Left cardiac atrium (tissue), 4 donors: ENCODE results near the gene CORO6. TPM values are rescaled to one million over a fixed set of nuclear protein-coding genes. Genes with fewer than 3 reads are reported as not detected.

Experiments
- ATAC-seq, 2 donors: fragments of 200-7000 bp; cut with Tn5 transposase; one replicate each; pipeline ENCODE4 v1.9.1; 2020; ENCODE audit warnings: mild to moderate bottlenecking in 2 of 2, moderate library complexity in 2 of 2
- DNase-seq: peaks from one replicate; pipeline ENCODE4 v3.0.0-alpha.2; 2020
- intact Hi-C, 2 donors: fragments of 100-400 bp; cut with DNase I; formaldehyde crosslinking; loops; one replicate each; pipeline versions ENCODE4 v1.14.1 to v1.15.1; 2022 to 2023
- total RNA-seq, 2 donors: library from RNA; stranded (reverse); fragmentation: NEBNext Ultra II Directional; extraction: Animal tissue kit (Norgen Biotek cat#: 25700); gene quantifications; one replicate each; pipeline ENCODE4 v1.2.1, GENCODE V29; 2021
- donor health status: DM: no; HTN: yes; CAD: no.
- donor health status: DM: no; HTN: yes; CAD: no; lungs with severe emphysema.
- donor health status: DM: yes; HTN: yes; CAD: no.
- donor health status: Dilated cardiomyopathy.

Gene CORO6
- total RNA-seq, 2 donors from 2014 or later = 67.0 to 82.1 TPM

DNA sequence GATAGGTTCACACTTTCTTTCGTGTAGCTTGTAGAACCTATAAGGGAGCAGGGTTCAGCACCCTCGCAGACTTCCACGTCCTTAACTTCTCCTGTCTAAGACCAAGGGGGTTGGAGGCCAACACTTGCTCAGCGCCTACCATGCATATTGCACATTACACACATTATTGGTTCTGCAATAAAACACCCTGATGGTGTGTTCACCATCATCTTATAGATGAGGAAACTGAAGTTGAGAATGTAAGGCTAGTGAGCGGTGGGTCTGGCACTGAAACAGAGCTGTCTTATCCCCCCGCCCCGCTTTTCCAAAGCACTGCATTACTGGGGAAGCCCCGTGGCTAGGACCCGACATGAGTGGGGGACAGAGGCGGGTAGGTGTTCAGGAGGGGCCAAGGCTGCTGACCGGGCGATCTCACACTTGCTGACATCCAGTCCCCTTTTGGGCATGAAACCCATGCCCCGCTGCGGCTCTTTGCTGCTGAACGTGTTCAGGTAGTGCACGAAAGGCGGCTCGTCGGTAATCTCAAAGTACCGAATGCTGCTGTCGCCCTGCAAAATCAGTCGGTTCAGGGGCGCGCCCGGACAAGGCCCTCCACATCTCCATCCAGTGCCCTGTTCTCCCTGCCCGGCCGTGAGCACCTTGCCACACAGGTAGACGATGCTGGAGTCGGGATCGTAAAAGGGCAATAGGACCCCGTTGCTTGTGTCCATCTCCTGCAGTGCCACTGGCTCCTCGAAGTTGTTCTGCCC is 6.2 kb downstream of the CORO6 start:
- ATAC-seq (no peak), DNase-seq (no peak)
- intact Hi-C loops = loop anchor here in 1 of 2 donors (10.0 kb wide), 1 partner anchor 308 kb away; no protein-coding TSS in a partner anchor

DNA sequence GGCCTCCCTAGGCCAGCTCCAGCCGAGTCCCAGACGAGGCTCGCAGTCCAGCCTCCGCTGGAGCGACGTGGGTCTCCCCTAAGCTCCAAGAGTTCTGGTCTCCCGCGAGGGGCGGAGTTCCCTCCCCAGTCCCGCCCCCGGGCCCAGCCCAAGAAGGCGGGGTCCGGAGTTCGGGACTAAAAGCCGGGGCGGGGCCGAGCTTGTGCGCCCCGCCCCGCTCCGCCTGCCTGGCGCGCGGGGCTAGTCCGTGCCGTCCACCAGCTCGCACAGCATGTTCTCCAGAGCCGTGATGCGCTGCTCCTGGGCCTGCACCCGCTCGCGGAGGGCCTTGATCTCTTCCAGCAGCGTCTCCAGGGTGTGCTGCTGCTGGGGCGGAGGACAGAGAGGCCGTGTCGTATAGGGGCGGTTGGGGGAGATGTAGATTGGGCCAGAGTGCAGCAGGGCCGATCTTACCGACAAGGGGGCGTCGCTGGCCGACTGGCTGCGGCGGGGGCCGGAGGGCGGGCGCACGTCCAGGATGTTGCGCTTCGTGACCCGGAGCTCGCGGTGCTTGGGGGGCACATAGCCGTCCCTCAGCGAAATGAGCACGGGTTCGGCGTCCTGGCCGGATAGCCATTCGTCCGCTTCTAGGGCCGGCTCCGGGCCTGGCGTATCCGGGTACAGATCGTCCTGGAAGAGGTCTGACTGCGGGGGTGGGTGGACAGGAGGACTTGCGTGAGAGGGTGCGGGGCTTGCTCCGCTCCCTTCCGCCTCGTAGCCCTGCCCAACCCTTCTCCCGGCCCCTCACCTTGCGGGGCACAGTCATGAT is 7.0 kb downstream of the CORO6 start:
- ATAC-seq (peak; percentile 64 to 68), DNase-seq (peak; percentile 86)
- intact Hi-C loops = loop anchor here in 1 of 2 donors (10.0 kb wide), 1 partner anchor 309 kb away; no protein-coding TSS in a partner anchor

DNA sequence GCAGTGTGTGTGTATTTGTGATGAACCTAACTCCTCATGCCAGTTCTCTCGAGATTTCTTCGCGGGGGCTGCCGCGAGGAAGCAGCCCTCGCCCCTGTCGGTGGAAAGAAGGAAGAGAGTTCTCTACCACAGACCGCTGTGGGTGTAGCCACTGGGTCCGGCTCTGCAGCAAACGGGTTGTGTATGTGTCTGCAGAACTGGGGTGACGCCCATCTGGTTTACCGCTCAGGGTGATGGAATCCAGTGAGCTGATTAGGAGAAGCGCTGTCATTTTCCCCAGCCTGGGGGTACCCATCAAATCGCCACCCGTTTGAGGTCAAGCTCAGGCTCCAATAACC is 7.7 kb downstream of the CORO6 start:
- DNase-seq (peak; percentile 49), ATAC-seq (no peak)
- intact Hi-C loops = loop anchor here in 1 of 2 donors (10.0 kb wide), 1 partner anchor 310 kb away; no protein-coding TSS in a partner anchor

DNA sequence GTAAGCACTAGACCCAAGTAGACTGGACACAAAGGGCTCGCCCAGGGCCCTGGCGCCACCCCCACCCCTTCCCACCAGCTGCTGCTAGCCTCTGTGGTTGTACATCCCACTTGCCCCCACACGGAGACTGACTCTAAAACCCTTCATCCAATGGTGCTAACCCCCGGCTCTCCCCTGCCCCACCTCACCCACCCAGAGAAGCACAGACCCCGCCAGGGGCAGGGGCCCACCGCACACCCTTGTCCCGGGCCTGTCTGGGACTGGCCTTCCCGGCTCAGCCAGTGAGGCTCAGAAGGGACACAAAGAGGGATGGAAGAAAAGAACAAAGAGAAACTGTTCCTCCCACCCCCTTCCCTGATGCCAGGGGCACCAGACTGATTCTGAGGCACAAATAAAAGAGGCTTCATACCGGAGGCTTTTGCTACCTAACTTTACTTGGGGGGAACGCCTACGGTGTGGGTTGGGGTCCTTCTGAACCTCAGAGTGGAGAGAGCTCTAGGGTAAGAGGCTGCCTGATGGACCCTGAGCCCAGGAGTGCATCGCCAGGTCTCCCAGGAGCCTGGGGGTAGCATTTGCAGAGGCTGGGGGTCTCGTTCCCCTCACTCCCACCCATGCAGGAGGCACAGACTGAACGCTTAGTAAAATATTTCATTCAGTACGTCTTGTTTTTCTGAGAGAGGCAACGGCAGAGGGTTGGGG is 8.2 kb downstream of the CORO6 start:
- intact Hi-C loops = loop anchor here in 1 of 2 donors (10.0 kb wide), 1 partner anchor 310 kb away; no protein-coding TSS in a partner anchor
- ATAC-seq (no peak), DNase-seq (no peak)

DNA sequence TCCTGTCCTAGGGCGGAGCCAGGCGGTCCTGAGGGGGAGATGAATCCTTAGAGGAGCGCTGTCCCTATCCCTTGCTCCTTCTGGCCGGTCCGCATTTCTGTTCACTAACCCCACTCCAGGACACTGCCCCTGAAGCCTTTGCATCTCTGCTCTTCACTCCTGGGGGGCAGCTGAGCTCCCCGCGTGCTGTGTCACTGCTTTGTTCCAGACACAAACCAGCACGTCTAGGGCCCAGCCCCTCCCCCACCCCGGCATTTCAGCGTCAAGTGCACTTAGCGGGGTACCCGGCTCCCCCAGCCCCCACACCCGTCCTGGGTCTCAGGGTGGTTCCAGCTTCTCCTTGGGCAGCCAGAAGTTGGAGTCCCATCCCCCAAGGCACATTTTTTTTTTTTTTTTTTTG is 8.9 kb downstream of the CORO6 start:
- intact Hi-C loops = loop anchor here in 1 of 2 donors (10.0 kb wide), 1 partner anchor 311 kb away; no protein-coding TSS in a partner anchor
- DNase-seq (no peak), ATAC-seq (no peak)

DNA sequence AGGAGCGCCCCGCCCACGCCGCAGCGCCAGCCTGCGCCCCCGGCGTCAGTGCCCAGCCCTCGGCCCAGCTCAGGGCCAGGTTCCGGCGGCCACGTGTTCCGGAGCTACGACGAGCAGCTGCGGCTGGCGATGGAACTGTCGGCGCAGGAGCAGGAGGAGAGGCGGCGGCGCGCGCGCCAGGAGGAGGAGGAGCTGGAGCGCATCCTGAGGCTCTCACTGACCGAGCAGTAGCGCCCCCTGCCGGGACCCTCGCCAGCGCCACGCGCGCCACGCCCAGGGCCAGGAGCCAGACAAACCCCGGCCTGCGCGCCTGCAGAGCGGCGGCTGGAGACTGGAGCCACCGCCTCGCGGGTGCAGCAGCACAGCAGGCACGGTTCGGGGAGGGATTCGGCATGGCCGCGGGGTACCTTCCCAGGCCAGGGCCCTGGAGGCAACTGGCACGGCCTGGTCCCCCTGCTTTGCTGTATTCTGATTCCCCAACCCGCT is 9.3 kb downstream of the CORO6 start:
- intact Hi-C loops = loop anchor here in 1 of 2 donors (10.0 kb wide), 1 partner anchor 311 kb away; no protein-coding TSS in a partner anchor
- ATAC-seq (peak; percentile 66 to 70), DNase-seq (peak; percentile 96)

DNA sequence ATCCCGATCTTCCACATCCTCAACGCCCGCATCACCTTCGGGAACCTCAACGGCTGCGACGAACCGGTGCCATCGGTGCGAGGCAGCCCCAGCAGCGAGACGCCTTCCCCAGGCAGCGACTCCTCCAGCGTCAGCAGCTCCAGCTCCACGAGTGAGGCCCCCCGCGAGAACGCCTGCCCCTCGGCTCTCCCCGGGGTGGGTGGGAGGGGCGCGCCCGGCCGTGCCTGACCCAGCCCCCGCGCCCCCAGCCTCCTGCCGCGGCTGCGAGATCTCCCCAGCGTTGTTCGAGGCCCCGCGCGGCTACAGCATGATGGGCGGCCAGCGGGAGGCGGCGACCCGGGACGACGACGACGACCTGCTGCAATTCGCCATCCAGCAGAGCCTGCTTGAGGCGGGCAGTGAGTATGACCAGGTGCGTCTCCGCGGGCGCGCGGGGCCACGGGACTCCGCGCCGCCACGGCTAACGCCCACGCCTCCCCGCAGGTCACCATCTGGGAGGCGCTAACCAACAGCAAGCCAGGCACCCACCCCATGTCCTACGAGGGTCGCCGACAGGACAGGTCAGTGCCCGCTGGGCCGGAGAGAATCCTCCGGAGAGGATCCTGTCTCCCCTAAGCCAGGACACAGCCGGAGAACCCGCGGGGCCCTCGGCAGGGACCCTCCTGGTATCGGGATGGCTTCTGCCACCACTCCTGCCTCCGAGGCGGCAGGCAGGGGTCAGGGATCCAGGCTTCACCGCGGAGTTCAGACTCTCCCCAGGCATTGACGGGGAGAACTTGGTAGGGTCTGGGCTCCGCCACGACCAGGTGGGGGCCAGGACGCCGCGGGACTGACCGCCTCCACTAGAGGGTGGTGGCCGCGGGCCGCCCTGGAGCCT is 10.1 kb downstream of the CORO6 start:
- DNase-seq = no peak
- peak in 1 of 2 donors; percentile 7 for ATAC-seq
- intact Hi-C loops = loop anchor here in 1 of 2 donors (10.0 kb wide), 1 partner anchor 312 kb away; no protein-coding TSS in a partner anchor

DNA sequence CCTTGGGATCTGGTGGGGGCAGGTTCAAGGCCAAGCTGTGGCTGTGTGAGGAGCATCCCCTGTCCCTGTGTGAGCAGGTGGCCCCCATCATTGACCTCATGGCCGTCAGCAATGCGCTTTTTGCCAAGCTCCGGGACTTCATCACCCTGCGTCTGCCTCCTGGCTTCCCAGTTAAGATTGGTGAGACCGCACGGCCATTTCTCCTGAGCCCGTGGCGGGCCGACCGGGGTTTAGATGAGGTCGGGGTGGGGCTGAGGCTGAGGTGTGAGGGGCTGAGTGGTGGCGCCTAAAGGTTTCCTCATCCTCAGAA is 10.7 kb downstream of the CORO6 start:
- ATAC-seq = no peak
- no peak for DNase-seq
- intact Hi-C loops = loop anchor here in 1 of 2 donors (10.0 kb wide), 1 partner anchor 313 kb away; no protein-coding TSS in a partner anchor

DNA sequence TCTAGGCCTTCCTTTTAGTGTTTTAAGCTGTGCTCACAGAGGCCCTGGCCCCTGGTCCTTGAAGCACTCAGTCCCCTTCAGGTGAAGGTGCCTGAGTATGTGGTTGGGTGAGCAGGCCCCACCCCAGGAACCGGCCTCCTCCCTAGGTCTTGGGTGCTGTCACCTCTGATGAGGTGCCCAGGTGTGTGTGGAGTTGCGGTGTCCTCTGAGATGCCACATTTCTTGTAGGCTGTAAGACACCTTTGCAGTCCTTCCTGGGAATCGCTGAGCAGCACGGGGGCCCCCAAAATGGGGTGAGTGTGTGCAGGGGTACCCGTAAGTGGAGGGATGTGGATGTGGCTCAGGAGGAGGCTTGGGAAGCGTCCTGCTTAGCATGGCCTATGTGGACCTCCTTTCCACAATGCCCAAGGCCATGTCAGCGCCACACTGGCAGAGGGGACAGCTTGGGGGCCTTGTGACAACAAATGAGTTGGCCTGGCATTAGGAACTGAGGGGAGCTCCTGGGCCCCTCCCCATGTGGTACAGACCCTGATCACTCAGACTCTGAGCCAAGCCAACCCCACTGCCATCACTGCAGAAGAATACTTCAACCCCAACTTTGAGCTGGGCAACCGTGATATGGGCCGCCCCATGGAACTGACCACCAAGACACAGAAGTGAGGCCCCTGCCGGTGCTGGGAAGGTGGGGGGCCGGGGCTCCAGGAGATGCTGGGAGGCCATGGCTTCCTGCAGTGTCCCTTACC is 11.2 kb downstream of the CORO6 start:
- no peak for DNase-seq
- no peak for ATAC-seq
- intact Hi-C loops = loop anchor here in 1 of 2 donors (10.0 kb wide), 1 partner anchor 313 kb away; no protein-coding TSS in a partner anchor

DNA sequence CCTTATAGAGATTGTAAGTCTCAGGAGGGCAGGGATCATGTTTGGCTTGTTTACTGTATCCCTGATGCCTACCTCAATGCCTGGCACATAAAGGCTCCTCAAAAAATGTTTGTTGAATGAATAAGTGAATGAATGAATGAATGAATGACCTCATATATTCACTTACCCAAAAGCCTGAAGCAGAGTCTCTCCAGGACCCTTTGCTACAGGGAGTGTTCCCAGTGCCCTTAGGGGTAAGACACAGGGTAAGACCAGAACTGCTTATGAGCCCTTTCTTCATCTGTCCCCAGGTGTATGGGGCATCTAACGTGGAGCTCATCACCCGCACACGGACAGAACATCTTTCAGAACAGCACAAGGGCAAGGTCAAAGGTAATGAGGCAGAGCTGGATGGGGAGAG is 12.3 kb downstream of the CORO6 start:
- DNase-seq (no peak), ATAC-seq (no peak)
- intact Hi-C loops = loop anchor here in 1 of 2 donors (10.0 kb wide), 1 partner anchor 314 kb away; no protein-coding TSS in a partner anchor

DNA sequence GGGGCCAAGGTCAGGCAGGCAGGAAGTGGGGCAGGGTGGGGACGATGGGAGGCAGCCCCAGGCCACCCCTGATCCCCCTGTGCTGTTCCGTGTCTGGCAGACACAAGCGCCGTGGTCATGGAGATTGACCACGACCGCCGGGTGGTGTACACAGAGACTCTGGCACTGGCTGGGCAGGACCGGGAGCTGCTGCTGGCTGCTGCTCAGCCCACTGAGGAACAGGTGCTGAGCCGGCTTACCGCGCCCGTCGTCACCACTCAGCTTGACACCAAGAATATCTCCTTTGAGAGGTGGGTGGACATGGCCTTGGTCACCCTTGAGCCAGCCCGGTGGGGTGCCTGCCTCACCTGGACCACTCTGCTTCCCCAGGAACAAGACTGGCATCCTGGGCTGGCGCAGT is 13.7 kb downstream of the CORO6 start:
- ATAC-seq = no peak
- DNase-seq = no peak
- intact Hi-C loops = no loop called here

DNA sequence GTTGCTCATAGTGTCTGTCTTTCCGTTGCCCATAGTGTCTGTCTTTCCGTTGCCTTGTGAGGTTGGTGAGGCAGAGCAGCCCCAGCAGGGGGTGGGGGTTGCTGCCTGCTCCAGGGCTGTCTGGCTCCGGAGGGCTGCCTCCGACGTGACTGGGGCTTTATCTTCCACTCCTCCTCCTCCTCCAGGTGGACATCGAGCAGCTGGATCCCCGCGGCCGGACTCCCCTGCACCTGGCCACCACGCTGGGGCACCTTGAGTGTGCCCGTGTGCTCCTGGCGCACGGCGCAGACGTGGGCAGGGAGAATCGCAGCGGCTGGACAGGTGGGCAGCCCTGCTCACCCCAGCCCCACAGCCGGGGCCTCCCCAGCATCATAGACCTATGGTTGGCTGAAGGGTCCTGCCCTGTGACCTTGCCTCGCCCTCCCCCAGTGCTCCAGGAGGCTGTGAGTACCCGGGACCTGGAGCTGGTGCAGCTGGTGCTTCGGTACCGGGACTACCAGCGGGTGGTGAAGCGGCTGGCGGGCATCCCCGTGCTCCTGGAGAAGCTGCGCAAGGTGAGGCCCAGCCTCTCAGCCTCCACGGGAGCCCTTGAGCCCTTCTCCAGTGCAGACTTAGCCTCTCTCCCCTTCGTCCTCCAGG is 15.0 kb downstream of the CORO6 start:
- DNase-seq = no peak
- intact Hi-C loops = no loop called here
- no peak for ATAC-seq

DNA sequence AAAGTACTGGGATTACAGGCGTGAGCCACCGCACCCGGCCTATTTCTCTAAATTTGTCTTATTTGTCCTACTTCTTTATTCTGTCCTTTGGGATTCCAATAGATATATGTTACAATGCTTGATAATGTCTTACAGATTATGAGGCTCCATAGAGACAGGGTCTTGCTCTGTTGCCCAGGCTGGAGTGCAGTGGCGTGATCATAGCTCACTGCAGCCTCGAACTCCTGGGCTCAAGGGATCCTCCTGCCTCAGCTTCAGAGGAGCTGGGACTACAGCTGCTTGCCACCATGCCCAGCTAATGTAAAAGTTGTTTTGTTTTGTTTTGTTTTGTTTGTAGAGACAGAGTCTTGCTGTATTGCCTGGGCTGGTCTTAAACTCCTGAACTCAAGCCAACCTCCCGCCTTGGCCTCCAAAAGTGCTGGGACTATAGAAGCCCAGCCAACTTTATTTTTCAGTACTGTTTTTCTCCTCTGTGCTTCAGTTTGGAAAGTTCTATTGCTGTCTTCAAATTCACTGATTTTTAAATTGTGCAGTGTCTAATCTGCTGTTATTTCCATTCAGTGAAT is 19.5 kb downstream of the CORO6 start:
- ATAC-seq = no peak
- intact Hi-C loops = no loop called here
- peak; percentile 25 for DNase-seq

DNA sequence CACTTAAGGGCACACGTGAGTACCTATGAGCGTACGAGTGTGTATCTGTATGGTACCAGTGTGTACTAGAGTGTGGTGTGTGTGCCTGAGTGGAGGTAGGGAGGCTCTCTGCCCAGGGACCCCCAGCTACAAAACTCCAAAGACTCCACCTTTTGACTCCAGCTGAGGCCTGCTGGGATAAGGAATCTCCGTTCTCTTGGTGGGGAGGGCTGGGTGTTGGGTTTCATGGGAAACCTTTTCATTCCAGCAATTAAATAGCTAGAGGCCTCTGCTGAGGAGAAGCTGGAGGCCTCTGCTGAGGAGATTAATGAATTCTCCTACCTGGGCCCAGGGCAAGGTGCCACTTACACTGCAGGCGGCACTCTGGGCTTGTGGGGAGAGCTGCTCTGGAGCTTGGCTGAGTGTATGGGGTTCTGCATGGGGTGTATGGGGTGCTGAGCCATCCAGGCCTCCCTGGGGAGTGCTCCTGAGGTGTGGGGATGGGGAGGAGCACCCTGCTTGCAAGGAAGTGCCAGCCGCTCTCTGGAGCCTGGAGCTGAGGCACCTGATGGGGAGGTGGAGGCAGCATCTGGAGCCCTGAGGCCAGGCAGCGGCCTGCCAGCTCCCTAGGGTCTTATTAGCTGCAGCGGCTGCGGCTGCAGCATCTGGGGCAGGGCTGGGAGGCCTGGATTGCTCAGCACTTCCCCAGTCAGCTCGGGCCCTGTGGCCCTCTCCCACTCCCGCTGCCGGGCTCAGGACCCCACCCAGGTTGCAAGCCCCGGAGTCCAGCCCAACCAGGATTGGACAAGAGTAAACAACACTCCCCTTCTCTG is 25.1 kb downstream of the CORO6 start:
- no peak for DNase-seq
- intact Hi-C loops = no loop called here
- ATAC-seq = no peak

DNA sequence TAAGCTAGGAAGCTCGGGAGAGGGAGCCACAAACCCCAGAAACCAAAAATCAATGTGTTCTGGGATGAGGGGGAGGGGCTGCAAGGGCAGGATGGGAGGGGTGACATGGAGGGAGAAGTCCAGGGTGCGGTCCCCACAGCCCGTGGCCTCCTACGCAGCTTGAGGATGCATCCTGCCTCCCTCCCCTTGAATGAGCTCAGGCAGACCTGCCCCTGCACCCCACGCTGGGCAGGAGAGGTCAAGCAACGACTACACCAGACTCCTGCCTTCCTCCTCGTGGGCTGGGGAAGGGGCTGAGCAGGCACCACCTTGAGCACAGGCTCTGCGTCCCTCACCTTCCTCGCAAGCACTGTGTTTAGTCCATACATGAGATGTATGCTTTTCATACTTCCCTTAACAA is 25.9 kb downstream of the CORO6 start:
- DNase-seq (peak; percentile 33), ATAC-seq (peak in 1 of 2 donors; percentile 19)
- intact Hi-C loops = no loop called here
